HG03354 (cell line): ENCODE data around the gene CYTH3.

ENCODE experiments used
- ATAC-seq: cut with Tn5 transposase; IDR thresholded peaks from one replicate; pipeline ENCODE4 v1.9.1; 2021; ENCODE audit warnings: mild to moderate bottlenecking; ENCODE audit not compliant: unreplicated experiment, poor library complexity, severe bottlenecking

CYTH3 gene

DNA sequence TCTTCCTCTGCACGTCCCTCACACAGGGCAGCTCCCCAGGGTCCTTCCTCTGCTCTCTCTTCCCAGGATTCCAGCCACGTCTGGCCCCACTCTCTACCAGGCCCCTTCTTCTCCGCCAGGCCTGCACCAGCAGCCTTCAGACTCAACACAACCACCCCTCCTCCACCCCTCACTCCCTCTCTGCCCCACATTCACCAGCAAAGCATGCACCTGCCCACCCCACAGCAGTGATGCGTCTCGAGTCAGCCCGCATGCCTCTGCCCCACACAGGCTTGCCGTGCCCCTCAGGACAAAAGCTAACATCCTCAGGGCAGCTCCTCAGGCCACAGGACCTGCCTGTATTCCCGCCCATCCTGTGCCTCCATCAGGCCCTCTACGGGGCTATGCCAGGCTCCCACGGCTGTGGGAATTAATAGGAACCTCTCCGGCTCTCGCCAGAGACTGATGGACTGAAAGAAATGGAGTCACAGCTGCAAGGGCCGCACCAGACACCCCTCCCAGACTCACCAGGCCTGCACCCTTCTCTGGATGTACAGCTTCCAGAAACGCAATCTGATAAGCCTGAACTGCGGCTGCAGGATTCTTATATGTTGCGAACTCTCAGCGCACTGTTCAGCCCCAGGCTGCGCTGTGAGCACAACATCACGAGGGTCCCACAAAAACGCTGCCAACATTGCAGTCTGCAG is 100.1 kb downstream of the CYTH3 start:
- no peak for ATAC-seq

DNA sequence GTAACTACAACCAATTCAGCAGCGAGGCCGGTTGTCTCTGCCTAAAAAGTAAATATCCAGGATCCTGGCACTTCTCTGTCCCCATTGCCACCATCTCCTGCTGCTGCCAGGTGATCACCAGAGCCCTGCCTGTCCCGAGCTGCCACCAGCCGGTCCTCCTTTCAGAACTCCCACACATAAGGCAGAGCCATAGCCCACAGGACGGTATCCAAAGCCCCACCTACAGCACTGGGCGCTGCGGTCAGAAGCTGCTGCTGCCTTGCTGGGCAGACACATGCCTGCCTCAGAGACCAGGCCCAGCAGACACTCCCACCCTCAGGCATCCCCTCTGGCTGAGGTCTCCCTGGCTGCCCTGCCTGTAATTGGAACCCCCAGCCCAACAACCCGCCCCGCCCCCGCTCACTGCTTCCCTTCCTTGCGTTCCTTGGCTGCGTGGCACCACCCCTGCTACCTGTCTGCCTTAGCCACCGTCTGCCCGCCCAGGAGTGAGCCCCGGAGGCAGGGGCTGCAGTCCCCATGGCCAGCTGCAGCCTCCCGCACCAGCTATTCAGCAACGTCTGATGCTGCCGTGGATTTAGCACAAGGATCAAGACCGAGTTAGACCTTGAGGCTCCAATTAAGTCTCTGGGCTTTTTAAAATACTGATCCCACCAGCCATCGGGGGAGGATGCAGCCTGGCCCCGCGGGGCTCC is 100.7 kb downstream of the CYTH3 start:
- no peak for ATAC-seq

DNA sequence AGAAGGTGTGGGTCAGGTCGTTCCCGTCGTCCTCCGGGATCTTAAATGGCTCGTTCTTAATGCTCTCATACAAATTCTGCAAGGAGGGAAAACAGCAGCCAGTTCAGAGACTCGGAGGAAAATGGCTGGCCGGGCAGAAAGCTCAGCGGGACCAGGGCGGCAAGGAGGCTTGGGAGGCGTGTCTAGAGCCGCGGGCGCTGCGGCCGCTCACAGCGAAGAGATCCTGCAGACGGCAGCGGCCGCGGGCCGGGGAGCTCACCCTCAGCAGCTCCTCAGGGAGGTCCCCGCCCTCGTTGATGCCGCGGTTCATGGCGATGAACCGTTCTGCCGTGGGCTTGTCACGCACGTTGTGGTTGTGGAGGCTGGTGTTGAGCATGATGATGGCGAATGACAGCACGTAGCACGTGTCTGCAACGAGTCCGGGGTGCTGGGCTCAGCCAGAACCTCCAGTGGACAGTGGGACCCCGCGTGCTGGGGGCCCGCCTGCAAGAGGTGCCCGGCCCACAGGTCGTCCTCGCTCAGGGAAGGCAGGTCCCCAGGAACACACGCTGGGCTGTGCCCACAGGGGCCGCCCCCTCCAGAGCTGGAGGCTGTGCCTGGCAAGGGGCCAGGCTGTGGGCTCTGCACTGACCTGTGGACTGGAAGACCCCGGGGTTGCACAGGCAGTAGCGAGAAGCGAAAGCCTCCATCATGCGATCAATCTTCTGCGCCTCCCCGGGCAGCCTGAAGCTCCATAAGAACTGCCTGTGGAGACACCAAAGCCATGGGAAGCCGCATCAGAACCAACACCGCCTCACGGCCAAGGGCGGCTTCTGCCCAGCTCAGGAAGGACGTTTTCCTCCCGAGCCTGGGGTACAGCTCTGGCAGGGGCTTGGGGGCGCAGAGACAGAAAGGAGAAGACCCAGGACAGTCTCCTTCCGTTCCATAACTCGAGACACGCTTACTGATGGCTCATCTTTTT is 101.6 kb downstream of the CYTH3 start:
- no peak for ATAC-seq

DNA sequence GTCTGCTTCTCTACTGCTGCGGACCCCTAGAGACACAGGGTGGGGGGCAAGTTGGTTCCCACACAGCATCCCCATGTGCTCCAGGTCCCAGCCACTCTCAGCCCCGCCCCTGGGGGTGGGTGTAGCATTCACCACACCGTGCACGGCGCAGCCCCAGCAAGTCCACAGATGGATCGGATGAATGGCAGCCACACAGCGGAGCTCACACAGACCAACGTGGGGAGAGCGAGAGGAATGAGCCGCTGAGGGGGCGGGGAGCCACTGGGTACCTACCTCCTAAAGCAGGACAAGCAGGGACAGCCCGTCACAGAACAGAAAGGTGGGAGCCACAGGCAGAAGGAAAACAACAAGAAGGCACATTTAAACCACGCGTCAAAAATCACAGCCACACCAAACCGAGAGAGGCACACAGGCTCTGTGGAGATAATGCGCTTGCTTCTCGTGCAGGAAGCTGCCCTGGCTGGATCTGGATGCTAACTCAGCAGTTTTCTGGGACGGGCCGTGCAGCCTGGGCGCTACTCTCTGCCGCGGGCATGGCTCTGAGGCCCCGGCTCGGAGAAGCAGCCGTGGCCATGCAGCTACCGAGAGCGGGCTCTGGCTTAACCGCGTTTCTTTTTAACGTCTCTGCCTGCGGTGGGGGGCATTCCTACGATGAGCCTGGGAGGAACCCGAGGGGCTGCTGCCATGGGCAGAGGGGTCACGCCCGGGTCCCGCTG is 102.5 kb downstream of the CYTH3 start:
- ATAC-seq: no peak

DNA sequence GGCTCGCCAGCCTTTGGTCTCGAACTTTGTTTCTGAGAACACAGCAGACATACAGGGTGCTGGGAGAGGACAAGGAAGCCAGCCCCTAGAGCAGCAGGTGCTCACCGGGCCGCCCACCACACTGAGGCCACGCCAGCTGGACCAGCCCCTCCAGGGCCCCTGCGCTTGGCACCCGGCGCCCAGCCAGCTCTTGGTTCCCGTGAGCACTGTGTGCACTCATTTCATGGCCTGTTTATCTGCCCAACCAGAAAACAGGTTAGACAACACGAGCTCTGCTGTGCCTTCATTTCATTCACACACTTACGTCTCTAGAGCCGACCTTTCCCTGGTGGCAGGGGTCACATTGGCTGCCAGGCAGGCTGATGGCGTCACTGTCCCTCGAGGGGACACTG is 104.0 kb downstream of the CYTH3 start:
- ATAC-seq: no peak

DNA sequence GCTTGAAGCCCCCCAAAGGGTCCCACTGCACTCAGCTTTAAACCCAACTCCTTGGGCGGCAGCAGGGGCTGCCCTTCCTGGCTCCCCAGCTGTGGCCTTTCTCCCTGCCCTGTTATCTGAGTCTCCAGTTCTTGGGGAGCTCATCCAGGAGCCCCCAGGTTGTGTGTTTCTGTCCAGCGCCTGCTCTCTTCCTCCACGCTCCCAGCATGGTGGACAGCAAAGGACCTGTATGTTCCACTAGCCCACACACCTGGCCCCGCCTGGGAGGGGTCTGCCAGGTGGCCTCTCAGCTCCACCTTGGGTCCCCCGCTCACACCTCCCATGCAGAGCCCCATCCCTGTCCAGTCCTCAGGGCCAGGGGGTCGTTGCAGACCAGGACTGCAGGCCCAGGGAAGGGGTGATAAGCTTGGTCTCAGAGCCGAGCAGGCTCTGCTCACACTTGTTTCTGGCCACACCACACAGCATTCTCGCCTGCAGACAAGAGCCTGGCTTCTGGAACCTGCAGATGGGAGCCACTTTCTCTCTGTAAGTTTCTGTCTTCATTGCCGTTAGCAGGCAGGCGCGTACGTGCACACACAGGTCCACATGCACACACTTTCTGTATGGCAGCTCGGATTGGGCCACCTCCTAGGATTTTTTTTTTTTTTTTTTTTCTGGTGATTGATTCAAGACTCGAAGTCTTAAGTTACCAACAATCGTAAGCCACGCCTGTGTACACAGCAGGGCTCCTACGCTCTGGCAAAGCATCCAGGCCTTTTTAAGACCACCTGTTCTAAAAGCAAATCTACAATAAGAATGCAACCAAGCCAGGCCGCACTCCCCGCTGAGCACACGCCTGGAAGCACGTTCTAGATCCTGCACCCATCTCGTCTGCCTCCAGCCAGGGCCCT is 104.6 kb downstream of the CYTH3 start:
- ATAC-seq: no peak

DNA sequence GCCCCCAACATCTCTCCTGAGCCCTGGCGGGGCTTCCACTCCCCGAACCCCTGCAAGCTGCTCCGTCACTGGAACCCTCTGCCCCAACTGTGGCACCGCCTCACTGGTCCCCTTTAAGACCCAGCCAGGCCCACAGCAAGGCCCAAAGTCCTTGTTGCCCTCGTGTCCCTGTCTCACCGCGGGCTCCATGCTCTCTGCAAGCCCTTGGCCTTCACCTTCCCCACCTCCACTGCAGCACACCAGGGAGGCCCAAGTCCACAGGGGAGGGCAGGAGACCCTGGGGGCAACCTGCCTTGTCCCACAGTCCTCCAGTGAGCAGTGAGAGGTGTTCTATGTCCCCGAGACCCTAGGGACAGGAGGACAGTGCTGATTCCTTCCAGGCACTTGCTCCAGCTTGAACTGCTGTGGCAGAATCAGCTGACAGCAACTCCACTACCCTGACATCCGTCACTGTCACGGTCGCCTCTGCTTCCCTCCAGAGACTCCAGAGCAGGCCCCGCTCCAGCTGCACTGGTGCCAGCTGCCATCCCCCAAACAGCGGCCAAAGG is 105.3 kb downstream of the CYTH3 start:
- no peak for ATAC-seq

DNA sequence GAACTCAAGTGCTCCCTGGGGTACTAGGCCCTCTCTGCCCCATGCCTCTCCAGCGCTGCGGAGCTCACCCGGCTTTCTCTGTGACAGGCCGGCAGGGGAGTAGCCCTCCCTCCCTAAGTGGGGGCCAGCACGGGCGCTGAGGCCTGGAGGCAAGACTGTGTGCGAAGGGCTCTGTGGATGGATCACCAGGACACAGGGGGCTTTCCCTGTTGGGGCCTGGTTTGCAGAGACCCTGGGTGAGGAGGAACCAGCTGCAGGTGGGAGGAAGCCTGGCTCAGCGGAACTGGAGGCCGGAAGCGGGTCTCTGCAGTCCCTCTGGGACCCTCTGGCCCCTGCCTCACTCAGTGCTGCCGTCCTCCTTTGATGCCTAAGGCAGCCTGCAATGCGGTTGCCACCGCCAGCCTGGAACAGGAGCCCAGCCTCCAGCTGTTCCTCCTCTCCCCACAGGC is 106.0 kb downstream of the CYTH3 start:
- no peak for ATAC-seq

DNA sequence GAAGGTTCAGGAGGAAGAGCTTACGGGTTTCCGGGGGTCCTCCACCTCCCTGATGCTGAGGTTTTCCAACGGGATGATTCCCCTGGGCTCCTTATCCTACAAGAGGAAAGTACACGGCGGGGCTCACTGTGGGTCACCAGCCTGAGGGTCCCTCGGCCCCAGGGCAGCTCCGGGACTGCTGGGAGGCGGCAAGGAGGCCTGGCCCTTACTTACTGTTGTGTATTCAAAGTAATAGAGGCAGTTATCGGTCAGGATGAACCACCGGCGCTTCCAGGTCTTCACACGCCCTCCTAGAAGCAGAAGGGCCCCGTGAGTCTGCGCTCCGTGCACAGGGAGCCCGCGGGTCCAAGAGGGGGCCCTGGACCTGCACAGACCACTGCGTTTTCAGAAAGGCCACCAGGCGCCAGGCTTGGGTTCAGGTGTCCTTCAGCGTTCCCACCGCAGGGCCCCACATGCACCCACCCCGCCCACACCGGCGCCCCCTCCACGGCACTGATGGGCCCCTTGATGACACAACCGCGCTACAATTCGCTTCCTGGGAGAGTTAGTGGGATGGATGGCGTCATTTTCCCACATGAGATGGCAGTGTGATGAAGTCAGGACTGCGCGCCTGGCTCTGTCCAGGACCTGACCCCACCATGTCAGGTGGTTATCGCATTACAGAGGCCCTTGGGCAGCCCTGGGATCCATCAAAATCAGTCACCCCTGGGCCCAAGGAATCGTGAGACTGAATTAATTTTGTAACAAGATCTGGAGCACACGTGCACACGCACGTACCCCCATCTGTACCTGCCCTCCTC is 106.7 kb downstream of the CYTH3 start:
- ATAC-seq: no peak

DNA sequence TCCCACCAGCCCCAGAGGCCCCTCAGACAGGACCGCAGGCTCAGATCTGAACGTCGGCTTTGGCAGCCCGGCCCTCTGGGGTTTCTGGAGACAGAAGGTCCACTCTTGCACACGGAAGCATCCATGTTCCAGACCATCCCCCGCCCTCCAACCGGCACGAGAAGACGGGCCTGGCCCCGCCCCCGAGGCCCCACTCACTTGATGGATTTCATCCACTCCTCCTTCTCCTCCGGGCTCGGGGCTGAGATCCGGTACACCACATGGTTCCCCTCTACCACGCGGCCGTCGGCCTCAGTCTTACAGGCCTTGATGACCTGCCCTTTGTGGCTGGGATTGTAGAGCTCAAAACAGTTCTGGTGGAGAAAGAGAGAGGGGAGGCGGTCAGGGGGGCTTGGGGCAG is 107.3 kb downstream of the CYTH3 start:
- ATAC-seq: no peak

DNA sequence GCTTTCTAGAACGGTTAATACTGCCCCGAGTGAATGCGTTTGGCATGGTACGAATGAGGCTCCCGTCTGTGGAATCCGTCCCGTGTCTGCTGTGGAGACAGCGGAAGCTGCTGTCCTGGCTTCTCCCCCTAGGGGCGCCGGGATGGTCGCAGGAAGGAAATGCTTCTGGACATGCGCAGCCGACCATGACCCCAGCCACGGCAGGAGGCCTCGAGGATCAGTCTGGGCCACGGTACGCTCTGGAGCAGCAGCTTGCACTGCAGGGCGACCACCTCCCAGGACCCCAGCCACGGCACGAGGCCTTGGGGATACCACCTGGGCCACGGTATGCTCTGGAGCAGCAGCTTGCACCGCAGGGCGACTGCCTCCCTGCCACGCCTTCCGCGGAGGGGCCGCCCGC is 107.9 kb downstream of the CYTH3 start:
- no peak for ATAC-seq

DNA sequence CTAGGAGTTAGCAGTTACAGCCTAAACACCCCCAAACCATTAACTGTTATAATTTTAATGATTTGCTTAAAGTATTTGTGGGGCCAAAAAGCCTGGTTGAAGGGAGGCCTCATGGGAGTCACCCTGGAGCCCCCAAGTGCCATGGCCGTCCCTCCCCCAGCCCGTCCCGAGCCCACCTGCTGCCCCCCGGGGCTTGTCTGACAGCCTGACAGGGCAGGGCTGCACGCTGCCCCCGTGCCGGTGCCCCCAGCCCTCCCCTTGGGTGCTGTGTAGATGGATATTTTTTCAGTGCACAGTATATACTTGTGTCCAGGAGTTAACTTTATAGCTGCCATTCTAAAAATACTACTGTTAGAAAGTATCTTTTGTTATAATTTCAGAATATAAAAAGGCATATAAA is 108.4 kb downstream of the CYTH3 start:
- ATAC-seq: no peak

DNA sequence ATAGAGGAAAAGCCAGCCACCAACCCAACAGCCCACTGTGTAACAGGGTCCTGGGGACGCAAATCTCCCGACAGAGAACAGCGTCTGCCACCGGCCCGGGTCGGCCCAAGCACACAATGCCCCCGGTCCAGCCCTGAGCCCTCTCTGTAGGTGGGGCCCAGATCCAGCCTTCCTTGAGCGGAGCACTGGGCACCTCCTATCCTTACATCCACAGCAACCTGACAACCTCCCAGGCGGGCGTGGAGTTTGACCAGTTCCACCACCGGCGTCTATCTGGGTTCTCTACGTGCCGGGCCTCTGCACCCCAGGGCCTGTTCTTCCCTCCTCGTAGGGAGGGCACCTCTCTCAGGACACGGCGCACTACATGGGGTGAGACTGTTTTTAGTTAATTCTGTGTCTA is 109.0 kb downstream of the CYTH3 start:
- no peak for ATAC-seq

DNA sequence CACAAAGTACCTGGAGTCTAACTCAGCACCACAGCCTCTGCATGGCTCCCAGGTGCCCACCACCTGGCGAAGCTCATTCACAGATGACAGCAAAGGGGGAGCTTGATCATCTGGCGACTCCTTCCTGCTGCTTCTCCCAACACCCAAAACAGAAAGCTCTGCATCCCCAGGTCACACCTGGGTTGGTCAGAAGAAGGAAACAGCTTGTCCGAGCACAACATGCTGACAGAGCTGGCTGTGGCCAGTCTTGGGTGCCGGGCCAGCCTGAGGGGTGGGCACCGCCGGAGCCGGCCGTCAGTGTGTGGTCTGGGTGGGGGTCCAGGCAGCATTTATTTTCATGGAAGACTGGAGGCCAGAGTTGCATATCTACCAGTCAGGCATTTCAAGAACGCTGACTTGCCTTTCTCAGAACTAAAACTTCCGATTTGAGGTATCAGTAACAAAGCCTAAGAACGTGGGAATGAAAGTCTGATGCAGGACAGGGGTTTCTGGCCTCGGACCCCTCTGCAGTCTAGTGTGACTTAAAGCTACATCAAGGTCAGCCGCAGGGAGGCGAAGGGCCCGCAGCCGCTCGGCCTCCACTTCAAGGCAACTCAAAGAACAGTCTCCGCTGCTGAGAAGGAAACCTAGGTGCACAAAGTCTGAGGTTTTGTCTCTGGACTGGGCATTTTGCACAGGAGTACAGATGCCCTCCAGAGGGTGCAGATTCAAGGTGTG is 109.6 kb downstream of the CYTH3 start:
- ATAC-seq: no peak

DNA sequence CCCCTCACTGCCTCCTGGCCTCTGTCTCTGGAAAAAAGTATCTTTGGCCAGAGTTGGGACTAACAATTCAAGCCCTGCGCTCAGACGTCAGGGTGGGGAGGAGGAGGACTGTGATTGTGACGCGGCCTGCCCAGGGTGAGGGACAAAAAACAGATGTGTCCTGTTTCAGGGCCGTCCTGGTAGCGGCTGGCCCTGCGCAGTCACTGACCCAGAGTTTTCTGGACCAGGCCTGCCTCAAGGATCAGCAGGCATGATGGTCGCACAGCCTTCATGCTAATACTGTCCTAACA is 110.1 kb downstream of the CYTH3 start:
- no peak for ATAC-seq

DNA sequence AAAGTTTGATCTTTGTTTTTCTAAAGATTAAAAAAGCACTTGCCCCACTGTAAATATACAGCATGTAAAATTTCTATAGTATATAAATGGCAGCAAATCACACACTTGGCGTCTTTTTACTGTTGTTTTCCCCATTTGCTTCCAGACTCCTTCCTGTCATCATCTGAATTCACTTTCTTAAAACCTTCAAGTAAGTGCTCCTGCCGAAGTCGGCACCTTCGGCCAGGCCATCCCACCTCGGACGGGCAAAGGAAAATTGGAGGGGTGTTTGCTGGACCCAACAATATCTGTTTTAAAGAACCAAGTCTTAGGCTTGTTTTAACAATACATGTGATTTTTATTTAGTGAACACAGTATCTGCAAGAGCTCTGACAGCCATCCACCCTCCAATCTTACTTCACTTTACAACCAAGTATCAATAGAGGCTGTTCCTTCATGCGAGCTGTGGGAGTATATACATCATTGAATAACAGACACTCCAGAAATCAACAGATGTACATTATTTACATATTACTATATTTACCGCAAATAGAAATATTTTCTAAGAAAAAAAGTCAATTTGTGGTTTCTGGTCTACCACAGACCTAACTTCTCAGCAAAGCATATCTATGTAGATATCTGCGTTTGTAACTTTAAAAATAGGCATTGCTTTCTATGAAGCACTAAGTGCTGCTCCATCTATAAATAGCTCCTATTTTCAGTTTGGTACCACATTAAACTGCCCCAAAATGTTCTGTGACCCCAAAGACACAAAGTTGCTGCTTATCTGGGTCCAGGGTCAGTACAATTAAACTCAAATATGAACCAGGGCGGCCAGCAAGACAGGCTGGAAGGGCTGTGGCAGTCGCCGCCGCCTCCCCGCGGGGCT is 110.7 kb downstream of the CYTH3 start:
- no peak for ATAC-seq

DNA sequence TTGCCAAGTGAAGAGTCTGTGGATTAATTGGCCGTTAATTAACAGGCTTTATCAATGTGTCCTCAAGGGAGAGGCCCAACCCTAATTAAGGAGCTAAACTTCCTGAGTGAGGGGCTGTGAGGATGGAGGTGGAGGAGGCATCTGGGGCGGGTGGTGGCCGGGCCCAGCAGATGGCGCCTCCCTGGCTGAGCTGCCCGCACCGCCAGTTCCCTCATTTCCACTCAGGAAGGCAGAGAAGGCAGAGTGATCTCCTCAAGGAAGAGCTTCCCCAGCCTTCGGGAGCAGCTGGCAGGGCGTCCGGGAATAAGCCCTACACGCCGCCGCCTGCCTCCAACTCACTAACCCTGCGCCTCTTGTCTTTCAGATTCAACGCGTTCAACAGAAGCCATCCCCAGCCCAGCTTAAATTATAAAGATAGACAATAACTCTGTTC is 112.2 kb downstream of the CYTH3 start:
- no peak for ATAC-seq
